T-helper 1 cell treated with Interleukin-12 subunit alpha and Interleukin-12 subunit beta and Interleukin-4 antibody, amounts not matched to agents 30 μg/mL and 1 μg/mL, for 36 hours (primary cell): ENCODE measurements around the gene PXK.
"Not testable (repeated sequence)": the region's sequence is repeated elsewhere in the genome, so short reads cannot be mapped to it uniquely, and the experiment has no call there.

ENCODE experiments used
- H3K27ac Mint-ChIP-seq: one replicate; pipeline ENCODE4 v1.8.0; 2021; ENCODE audit warnings: mild to moderate bottlenecking, mixed read lengths
- H3K27me3 Mint-ChIP-seq: one replicate; pipeline ENCODE4 v1.8.0; 2021; ENCODE audit warnings: low read depth, mixed read lengths
- H3K36me3 Mint-ChIP-seq: one replicate; pipeline ENCODE4 v1.8.0; 2021; ENCODE audit warnings: low read depth, mixed read lengths
- H3K4me1 Mint-ChIP-seq: one replicate; pipeline ENCODE4 v1.8.0; 2021; ENCODE audit warnings: low read depth, mixed read lengths
- H3K4me3 Mint-ChIP-seq: one replicate; pipeline ENCODE4 v1.8.0; 2021; ENCODE audit warnings: mild to moderate bottlenecking, moderate library complexity, mixed read lengths
- H3K9me3 Mint-ChIP-seq: one replicate; pipeline ENCODE4 v1.8.0; 2021; ENCODE audit warnings: mixed read lengths

The PXK gene

GRCh38 chr3:58332575-58333188 lies at the start of gene PXK:
TSS of gene PXK (plus strand) at chr3:58332892. CDS start at chr3:58332989, 97 bp downstream.
- peaks cover 32% of the 10 kb centered on the region for H3K4me1 Mint-ChIP-seq
- H3K27me3 Mint-ChIP-seq = peaks cover 3% of the 10 kb centered on the region
- H3K9me3 Mint-ChIP-seq = no peaks in the 10 kb centered on the region
- peaks cover 9% of the 10 kb centered on the region for H3K36me3 Mint-ChIP-seq
- H3K27ac Mint-ChIP-seq = peak within 1 kb of the TSS; percentile 95
- peak within 1 kb of the TSS; percentile 99 for H3K4me3 Mint-ChIP-seq

GRCh38 chr3:58285334-58285733 lies 47.4 kb upstream of the PXK start:
- H3K9me3 Mint-ChIP-seq = no peaks in the 10 kb centered on the region
- no peaks in the 10 kb centered on the region for H3K4me1 Mint-ChIP-seq
- H3K27me3 Mint-ChIP-seq = no peaks in the 10 kb centered on the region
- peaks cover 1% of the 10 kb centered on the region for H3K36me3 Mint-ChIP-seq
- H3K27ac Mint-ChIP-seq = no peak overlapping the region
- no peak overlapping the region for H3K4me3 Mint-ChIP-seq

GRCh38 chr3:58287354-58287753 lies 45.3 kb upstream of the PXK start:
- H3K27ac Mint-ChIP-seq = no peak overlapping the region

GRCh38 chr3:58288011-58288728 lies 44.5 kb upstream of the PXK start:
- H3K9me3 Mint-ChIP-seq = no peaks in the 10 kb centered on the region
- H3K4me1 Mint-ChIP-seq = no peaks in the 10 kb centered on the region
- no peak overlapping the region for H3K27ac Mint-ChIP-seq
- H3K36me3 Mint-ChIP-seq = peaks cover 1% of the 10 kb centered on the region
- H3K27me3 Mint-ChIP-seq = no peaks in the 10 kb centered on the region
- no peak overlapping the region for H3K4me3 Mint-ChIP-seq

More at GRCh38 chr3:58287354-58287753, 45.3 kb upstream of the PXK start:
- Mint-ChIP-seq H3K4me1 (no peaks in the 10 kb centered on the region), H3K36me3 (peaks cover 1% of the 10 kb centered on the region), H3K9me3 (no peaks in the 10 kb centered on the region), H3K27me3 (no peaks in the 10 kb centered on the region), H3K4me3 (no peak overlapping the region)

GRCh38 chr3:58288964-58289613 lies 43.6 kb upstream of the PXK start:
- not testable (repeated sequence) for H3K4me1 Mint-ChIP-seq, H3K9me3 Mint-ChIP-seq, H3K27ac Mint-ChIP-seq, H3K36me3 Mint-ChIP-seq, H3K27me3 Mint-ChIP-seq, H3K4me3 Mint-ChIP-seq

- not testable (repeated sequence) for H3K36me3 Mint-ChIP-seq, H3K4me1 Mint-ChIP-seq, H3K4me3 Mint-ChIP-seq, H3K27ac Mint-ChIP-seq, H3K9me3 Mint-ChIP-seq, H3K27me3 Mint-ChIP-seq
These were observed 42.2 kb upstream of the PXK start for GRCh38 chr3:58290446-58290845.

GRCh38 chr3:58291671-58292338 lies 40.9 kb upstream of the PXK start:
- Mint-ChIP-seq H3K4me1 (no peaks in the 10 kb centered on the region), H3K4me3 (no peak overlapping the region), H3K9me3 (no peaks in the 10 kb centered on the region), H3K36me3 (peaks cover 1% of the 10 kb centered on the region), H3K27ac (no peak overlapping the region), H3K27me3 (no peaks in the 10 kb centered on the region)

- Mint-ChIP-seq H3K9me3 (no peaks in the 10 kb centered on the region), H3K4me1 (no peaks in the 10 kb centered on the region), H3K27ac (no peak overlapping the region), H3K27me3 (no peaks in the 10 kb centered on the region), H3K36me3 (peaks cover 1% of the 10 kb centered on the region), H3K4me3 (no peak overlapping the region)
These were observed 39.8 kb upstream of the PXK start for GRCh38 chr3:58292866-58293265.

GRCh38 chr3:58293516-58293915 lies 39.2 kb upstream of the PXK start:
- Mint-ChIP-seq H3K27ac (no peak overlapping the region), H3K36me3 (peaks cover 1% of the 10 kb centered on the region), H3K4me3 (no peak overlapping the region), H3K27me3 (peaks cover 2% of the 10 kb centered on the region), H3K9me3 (no peaks in the 10 kb centered on the region), H3K4me1 (no peaks in the 10 kb centered on the region)

- no peak overlapping the region for H3K4me3 Mint-ChIP-seq
- H3K9me3 Mint-ChIP-seq = peaks cover 1% of the 10 kb centered on the region
- H3K4me1 Mint-ChIP-seq = no peaks in the 10 kb centered on the region
- H3K36me3 Mint-ChIP-seq = no peaks in the 10 kb centered on the region
- H3K27me3 Mint-ChIP-seq = peaks cover 23% of the 10 kb centered on the region
- no peak overlapping the region for H3K27ac Mint-ChIP-seq
These were observed 36.4 kb upstream of the PXK start for GRCh38 chr3:58296269-58296668.

GRCh38 chr3:58296843-58297242 lies 35.8 kb upstream of the PXK start:
- Mint-ChIP-seq H3K4me3 (no peak overlapping the region), H3K36me3 (no peaks in the 10 kb centered on the region), H3K27me3 (peaks cover 28% of the 10 kb centered on the region), H3K4me1 (no peaks in the 10 kb centered on the region), H3K9me3 (peaks cover 4% of the 10 kb centered on the region), H3K27ac (no peak overlapping the region)

GRCh38 chr3:58298190-58298589 lies 34.5 kb upstream of the PXK start:
- Mint-ChIP-seq H3K9me3 (peaks cover 4% of the 10 kb centered on the region), H3K4me1 (no peaks in the 10 kb centered on the region), H3K27ac (no peak overlapping the region), H3K36me3 (no peaks in the 10 kb centered on the region), H3K4me3 (no peak overlapping the region), H3K27me3 (peaks cover 35% of the 10 kb centered on the region)

- H3K9me3 Mint-ChIP-seq = peaks cover 4% of the 10 kb centered on the region
- no peak overlapping the region for H3K27ac Mint-ChIP-seq
- peaks cover 35% of the 10 kb centered on the region for H3K27me3 Mint-ChIP-seq
- H3K4me3 Mint-ChIP-seq = no peak overlapping the region
- H3K4me1 Mint-ChIP-seq = no peaks in the 10 kb centered on the region
- H3K36me3 Mint-ChIP-seq = no peaks in the 10 kb centered on the region
These were observed 33.6 kb upstream of the PXK start for GRCh38 chr3:58299075-58299474.

GRCh38 chr3:58299839-58300516 lies 32.7 kb upstream of the PXK start:
- H3K36me3 Mint-ChIP-seq = no peaks in the 10 kb centered on the region
- H3K4me3 Mint-ChIP-seq = no peak overlapping the region
- H3K27ac Mint-ChIP-seq = no peak overlapping the region

More at GRCh38 chr3:58299839-58300516, 32.7 kb upstream of the PXK start:
- Mint-ChIP-seq H3K27me3 (peaks cover 35% of the 10 kb centered on the region), H3K9me3 (peaks cover 4% of the 10 kb centered on the region), H3K4me1 (peaks cover under 1% of the 10 kb centered on the region)
